GM18499 (cell line): Measurements from ENCODE around the gene IMMT.
"Not testable (repeated sequence)": the region's sequence is repeated elsewhere in the genome, so short reads cannot be mapped to it uniquely, and the experiment has no call there.

Experiments
- ATAC-seq: cut with Tn5 transposase; IDR thresholded peaks from one replicate; pipeline ENCODE4 v1.9.1; 2021; ENCODE audit warnings: moderate number of reproducible peaks; ENCODE audit not compliant: insufficient read depth, unreplicated experiment

The IMMT gene

DNA sequence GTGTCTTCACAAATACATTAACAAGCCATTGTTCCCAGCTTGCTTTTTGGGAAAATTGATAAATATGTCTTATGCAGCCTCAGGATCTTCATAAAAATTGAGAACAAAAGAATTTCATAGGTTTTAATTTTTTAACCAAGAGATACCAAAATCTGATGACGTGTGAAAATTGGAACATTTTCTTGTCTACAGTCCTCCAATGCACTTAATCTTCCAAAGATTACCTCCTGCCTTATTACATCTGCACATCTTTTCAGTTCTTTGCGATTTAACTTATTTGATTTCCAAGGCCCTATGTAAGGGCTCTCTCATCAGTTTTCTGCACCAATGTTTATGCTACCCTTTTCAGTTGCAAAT lies 7.1 kb upstream of the IMMT start:
- ATAC-seq: no peak

DNA sequence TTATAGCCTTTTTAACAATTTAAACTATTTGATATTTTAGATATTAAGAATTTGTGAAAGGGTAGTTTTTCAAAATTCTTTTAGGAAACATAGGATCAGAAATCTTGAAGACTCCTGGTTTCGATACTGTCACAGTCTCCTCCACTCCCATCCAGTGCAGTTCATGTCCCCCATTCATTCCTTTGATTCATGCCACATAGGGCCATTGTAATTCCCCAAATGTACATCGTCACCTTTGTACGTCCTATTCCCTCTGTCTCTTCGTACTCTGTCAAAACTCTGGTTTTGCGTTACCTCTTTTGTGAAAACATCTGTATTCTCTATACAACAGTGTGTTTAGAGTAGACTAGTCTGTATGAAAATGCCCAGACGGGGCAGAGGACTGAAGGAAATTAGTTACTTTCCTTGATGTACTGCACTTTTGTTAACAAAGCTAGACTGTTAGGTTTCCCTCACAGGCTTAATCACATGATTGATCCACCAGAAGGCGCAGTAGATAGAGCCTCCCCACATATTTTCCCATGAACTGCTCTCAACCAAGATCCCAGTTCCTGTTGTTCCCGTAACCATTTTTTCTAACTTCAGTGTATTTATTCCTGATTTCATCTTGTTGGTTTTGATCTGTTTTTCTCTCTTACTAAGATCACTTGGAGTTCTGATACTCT lies 6.5 kb upstream of the IMMT start:
- ATAC-seq: no peak

DNA sequence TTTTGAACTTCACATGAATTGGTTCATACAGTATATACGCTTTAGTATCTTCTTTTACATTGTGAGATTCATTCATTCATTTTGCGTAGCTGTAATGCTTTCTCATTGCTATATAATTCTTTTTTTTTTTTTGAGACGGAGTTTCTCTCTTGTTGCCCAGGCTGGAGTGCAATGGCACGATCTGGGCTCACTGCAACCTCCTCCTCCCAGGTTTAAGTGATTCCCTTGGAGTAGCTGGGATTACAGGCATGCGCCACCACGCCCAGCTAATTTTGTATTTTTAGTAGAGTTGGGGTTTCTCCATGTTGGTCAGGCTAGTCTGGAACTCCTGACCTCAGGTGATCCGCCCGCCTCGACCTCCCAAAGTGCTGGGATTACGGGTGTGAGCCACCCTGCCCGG lies 5.3 kb upstream of the IMMT start:
- not testable (repeated sequence) for ATAC-seq

DNA sequence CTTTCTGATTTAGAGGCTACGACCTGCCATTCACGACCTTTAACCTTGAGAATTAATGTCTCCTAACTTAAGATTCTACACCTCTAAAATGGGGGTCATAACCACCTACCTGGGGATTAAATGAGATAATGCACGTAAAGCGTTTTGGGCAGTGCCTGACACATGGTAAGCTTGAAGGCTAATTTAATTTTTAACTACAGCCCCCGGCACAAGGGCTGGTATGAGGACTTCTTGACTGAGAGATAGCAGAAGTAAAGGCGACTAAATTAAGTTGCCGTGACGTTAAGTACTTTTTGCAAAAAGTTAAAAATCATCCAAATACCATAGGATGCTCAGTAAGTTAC lies 4.5 kb upstream of the IMMT start:
- ATAC-seq: no peak

DNA sequence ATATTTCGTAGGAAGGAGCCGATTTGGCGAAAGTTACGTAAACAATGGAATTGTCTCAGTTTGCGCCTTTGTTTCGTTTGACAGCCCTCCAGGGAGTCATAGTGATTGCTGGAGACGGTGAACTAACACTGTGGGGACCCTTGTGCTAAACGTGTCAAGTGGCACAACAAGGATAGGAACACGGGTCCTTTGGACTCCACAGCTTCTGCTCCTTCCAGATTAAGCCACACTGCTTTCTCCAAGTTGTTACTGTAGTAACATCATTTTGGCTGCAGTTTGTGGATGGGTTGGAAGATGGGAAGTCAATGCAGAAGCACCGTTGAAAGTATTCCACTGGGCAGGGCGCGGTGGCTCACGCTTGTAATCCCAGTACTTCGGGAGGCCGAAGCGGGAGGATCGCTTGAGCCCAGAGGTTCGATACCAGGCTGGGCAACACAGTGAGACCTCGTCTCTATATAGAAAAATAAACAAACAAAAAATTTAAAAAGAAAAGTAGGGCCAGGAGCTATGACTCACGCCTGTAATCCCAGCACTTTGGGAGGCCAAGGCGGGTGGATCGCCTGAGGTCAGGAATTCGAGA lies 636 bp upstream of the IMMT start:
- ATAC-seq: no peak

DNA sequence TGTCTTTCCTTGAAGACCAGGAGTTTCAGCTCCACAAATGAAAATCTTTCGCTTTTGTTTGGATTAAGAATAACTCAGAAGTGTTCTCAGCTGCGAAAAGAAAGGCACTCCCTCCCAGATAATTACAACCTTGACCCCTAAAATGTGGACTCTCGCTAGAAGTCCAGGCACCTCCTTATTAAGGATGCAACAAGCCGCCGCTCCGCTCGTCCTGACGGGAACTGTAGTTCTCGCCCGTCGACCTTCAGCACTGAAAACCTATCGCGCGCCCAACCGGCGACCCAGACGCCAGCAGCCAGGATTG lies 559 bp downstream of the IMMT start:
- ATAC-seq: no peak

DNA sequence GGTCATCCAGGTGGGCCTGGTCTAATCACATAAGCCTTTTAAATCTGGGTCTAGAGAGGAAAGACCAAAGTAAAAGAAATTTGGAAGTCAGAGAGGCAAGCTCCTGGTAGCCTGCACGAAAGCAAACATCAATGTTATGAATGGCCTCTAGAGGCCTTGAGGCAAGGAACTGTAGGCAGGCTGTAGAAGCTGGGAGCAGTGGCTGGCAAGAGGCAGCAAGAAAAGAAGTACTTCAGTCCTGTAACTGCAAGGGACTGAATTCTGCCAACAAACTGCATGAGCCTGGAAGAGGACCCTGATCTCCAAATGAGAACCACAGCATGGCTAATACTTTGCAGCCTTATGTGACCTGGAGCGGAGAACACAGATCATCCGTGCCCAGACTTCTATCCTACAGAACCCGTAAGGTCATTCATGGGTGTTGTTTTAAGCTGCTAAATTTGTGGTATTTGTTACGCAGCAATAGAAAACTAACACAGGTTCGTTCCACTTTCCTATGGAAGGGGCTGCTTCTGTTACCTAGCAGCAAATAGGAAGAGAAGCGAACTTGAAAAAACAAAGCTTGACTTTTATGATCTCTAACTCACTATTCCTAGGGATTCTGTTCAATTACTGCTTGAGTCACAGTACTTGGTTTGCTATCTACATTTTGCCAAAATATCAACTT lies 1.2 kb downstream of the IMMT start:
- ATAC-seq: no peak

DNA sequence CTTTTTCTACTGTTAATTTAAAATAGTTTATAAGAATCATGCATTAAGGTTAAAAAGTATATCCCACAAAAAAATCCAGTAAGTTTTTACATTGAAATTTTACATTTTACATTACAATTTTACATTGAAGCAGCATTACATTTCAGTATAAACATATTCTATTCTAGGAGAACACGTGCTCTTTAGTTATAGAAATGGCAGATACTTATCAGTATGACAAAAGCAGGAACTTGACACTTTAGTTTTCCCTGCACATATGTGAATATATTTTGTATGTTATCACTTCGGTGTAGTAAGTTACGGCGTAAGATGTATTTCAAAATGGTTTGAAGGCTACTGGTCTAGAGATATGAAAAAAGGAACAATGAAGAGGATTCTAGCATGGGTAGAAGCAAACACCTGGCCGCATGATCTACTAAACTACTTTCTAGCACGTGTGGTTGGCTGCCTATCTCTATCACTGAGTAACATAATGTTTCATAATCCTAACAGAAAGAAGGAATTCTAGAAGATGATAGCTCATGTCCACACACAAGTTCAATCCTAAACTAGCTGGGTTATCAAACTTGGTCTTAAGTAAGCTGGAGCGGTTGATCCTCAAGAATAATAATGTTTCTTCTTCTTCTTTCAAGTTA lies 5.4 kb downstream of the IMMT start:
- no peak for ATAC-seq

DNA sequence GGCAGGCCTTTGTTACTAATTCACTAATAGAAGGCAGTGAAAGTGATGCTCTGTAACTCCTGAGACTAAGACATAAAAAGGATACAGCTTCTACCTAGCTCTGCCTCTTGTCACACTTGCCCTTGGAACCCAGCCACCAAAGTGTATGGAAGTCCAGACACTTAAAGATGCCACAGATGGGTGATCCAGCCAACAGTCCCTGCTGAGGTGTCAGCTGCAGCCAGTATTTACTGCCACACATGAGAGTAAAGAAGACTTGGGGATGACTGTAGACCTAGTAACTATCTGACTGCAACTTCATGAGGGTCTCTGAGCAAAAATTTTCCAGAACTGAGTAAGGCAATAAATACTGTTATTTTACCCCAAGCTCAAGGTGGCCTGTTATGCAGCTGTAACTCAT lies 8.8 kb downstream of the IMMT start:
- no peak for ATAC-seq

DNA sequence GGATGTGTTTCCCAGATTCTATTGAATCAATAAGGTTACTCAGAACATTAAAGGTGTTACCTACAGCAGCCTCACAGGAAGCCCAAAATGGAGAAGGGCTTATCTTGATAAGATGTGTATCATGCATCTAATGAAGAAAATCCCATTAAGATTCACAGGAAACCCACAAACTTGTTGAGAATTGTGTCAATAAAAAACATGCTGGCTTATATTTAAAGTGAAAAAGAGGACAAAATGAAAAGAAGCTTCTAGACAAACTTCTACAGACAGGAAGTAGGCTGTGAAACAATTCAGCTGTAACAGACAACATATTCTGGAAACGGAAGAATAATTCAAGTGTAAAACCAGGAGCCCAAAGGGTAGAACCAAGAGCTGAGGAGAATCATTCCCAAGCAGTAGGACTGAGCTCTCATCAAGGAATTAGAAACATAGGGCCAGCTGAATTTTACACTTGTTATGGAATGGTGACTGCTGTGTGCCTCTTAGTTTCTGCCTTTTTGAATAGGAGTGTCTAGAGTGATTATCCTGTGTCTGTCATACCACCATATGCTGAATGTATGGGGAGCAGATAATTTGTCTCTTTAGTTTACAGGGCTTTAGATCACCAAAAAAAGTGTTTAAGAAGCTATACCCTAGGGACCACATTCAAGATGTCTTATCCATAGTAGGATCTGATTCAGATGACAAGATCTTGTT lies 9.6 kb downstream of the IMMT start:
- no peak for ATAC-seq

DNA sequence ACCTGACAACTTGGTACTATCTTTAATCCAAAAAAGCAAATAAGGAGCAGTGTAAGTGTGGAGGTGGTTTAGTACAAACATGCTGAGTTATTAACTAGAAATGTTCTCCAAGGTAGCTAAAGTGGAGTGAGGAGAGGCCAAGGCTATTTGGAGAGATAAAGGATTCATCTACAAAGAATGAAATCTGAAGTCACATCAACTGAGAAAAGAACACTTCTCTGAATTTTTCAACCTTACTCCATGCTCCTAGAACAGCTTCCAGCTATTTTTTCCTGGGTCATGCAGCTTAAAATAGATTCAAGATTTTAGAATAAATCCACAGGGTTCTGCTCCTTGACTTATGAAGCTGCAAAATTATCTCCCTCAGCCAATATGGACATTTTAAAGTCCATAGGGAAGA lies 18.7 kb downstream of the IMMT start:
- no peak for ATAC-seq

DNA sequence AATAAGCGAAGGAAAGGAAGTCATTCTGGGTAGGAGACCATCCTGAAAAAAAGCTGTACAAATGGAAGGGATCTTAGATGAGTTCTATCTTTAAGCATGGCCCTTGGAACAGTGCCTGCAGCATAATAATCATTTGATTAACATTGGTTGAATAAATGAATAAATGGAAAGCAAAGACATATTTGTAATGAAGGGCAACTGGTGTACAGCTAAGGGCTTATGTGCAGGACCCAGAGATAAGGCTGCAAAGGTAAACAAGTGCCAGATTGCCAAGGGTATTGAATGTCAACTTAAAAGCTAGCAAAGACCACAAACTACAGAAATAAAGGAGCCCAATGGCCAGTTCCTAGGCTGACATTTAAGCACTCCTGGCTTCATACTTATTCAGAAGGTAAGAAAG lies 19.4 kb downstream of the IMMT start:
- no peak for ATAC-seq

DNA sequence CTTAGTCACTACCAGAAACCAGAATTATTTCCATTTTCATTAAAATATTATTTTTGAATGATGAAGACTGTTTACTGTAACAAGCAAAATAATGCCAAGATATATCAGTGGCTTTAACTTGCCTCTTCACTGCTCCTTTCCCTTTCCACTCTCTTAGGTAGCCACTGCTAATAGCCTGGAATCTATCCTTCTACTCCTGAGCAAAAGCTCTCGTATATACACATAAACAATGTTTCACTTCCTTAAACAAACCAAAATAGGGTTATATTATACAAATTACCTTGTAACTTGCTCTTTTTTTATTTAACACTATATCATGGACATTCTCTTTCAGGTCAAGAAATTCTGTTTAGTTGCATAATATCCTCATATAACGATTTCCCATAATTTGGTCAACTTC lies 20.8 kb downstream of the IMMT start:
- no peak for ATAC-seq

DNA sequence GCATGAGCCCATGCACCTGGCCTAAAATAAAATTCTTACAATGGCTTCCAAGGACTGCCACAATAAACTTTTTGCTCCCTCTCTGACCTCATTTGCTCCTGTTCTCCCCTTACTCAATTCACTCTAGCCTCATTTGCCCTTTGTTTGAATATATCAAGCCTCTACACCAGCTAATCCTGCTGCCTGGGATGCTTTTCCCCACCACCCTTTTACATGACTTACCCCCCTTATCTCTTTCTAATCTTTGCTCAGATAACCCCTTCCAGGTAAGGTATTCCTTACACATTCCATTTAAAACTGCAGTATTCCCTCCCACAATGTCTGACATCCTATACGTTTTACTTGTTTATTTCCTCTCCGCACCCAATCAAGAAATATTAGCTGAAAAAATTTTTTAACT lies 22.7 kb downstream of the IMMT start:
- ATAC-seq: no peak

DNA sequence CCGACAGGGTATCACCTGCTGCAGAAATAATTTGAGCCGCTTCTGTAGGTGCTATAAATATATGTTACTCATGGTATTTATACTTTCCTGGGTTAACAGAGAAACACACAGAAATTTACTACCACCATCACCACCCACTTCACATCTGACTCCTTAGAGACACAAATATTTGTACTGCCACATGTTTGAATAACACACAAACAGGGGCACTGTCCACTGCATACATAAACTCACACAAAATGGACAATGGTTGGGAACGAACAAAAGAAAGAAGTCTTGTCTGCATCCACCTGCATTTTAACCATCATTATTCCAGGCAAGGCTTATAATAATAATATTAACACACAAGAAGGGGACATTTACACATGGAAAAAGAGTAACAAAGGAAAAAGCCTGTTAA lies 24.0 kb downstream of the IMMT start:
- no peak for ATAC-seq

DNA sequence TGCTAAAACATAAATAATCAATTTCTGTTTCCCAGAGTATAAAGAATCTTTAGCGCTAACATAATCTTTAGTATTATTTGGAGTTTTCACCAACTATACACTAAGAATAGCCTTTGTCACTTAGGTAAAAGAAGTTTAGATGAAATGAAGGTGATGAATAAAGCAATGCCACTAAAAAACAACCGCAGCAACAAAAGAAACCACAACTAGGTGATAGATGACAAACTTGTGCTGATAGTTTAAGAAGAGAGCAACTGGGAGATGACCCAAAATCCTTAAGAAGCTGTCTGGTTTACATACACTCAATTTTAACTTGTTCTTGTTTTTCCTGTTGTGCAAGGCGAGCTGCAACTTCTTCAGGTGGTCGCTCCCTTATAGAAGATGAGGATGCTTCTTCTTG lies 24.8 kb downstream of the IMMT start:
- no peak for ATAC-seq

DNA sequence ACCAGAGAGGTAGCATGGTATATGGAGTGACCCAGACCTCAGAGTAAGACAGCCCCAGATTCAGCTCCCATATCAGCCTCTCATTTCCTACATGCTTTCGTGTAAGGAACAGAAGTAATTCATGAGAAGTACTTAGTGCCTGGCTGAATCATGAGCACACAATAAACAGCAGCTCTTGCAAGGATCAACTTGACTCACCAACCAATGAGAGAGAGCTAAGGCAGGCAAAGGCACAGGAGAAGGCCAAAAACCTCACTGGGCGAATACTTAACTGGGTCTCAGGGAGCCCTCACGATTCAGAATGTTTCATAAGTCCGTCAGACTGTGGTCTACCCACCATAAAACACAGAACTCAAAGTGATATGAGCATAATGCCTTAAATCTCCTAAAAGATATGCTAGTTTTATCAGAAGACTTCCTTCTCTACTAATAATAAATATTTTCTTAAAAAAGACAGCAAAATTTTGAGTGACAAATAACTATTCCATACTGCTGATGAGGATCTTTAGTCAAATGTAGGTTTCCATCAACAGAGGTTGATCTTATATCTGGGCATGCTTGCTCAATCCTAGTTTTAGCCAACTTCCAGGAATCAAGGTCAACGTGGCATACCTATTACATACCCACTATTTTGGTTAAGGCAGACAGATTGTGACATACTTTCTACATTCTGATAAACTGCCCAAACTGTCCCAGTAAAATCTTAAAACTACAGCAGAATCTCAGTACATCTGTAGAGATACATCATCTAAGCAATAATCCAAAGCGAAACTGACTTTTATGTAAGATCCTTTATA lies 34.9 kb downstream of the IMMT start:
- ATAC-seq: no peak

DNA sequence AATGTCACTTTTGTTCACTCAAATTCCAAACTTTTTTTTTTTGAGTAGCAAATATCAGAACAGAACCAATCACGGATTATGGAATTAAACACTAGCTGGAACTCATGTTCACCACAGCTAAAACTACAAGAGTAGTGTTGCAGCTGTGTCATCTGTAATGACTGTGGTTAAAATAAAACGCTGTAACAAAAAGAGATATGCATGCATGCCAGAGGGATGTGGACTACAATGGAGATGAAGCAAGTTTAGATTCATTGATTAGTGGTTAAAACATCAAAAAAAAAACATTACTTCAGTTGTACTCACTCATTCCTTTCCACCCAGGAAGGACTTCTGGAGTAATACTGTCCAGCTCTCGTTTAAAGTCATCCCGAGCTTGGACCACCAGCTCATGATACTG lies 37.0 kb downstream of the IMMT start:
- no peak for ATAC-seq

DNA sequence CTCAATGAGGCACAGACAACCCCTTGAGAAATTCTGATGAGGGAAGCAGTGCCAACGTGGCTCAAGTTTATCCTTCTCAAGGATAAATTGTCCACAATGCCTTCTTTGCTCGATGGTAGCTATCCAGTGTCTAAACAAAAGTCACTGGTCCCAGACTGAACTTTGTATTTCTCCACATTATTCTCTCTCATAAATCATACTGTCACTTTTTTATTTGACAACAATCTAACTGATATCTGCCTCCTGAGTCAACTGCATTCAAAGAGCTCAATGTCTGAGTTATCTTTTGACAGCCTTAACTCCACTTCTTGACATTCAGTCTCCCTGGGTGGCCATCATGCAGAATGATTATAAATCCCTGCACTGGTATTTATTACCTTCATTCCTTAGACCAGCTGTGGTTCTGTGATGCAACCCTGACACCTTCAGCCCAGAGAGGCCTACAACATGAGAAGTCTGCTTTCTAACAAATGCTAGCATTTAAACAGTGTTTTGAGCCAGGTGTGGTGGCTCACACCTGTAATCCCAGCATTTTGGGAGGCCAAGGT lies 38.2 kb downstream of the IMMT start:
- no peak for ATAC-seq

DNA sequence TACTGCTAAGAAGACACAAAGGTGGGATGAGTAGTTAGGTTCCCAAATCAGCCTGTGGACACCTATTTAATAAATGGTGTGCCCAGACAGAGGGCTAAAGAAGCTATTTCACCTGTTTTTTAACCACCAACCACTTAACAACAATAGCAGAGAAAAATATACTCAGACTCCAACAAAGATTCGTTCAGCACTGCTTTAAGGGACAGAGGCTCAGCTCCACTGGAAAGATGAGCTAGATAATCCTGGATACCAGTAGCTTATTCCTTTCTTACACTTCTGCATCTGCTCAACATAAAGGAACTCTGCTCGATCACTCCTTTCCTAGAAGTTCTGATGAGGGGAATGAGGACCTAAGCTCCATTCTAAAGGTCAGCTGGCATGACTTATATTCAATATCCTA lies 44.8 kb downstream of the IMMT start:
- ATAC-seq: no peak
